Spleen (tissue), 7 donors: Measurements from ENCODE around the gene LGMN.

Experiments used
- CTCF ChIP-seq, 11 experiments: fragments of 200-600 bp in 7 of 11; fragments of 450-650 bp in 4 of 11; sonication (generic) in 4 of 11; IDR thresholded peaks in 8 of 11; conservative IDR thresholded peaks in 3 of 11; 1 replicate in 7 of 11; 2 replicates in 4 of 11; pipeline versions ENCODE4 v1.4.0 to v1.8.0; 2016 to 2021; ENCODE audit warnings: antibody characterized with exemption in 11 of 11, inconsistent platforms in 4 of 11, mild to moderate bottlenecking in 1 of 11
- POLR2A ChIP-seq, 3 donors: fragments of 450-650 bp; IDR thresholded peaks; one replicate each; pipeline ENCODE4 v1.5.1; 2017; ENCODE audit warnings: antibody characterized with exemption in 3 of 3, mild to moderate bottlenecking in 1 of 3
- POLR2AphosphoS5 ChIP-seq, 3 donors: sonication (generic); formaldehyde crosslinking; IDR thresholded peaks; one replicate each; pipeline ENCODE4 v1.5.1; 2017; ENCODE audit warnings: antibody characterized with exemption in 3 of 3
- donor health status: DM: no; HTN: no; CAD: no; lungs with moderate emphysema.
- donor health status: DM: no; HTN: no; CAD: no.
- donor health status: DM: no; HTN: no; CAD: no.

DNA sequence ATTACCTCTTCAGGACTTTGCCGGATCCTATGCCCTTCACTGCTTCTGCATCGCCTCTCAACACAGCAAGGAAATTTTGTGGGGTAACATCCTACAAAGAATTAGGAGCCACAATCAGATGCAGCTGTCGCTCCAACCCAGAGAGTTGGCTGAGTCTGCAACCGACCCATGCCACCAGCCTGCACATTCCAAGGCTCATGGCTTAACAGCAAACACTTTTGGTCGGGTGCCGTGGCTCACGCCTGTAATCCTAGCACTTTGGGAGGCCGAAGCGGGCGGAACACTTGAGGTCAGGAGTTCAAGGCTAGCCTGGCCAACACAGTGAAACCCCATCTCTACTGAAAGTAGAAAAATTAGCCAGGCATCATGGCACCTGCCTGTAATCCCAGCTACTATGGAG is 32.3 kb downstream of the LGMN start:
- no peak for TF ChIP-seq CTCF (IDR thresholded peaks at IDR 0.05 in 8 of 11, conservative IDR thresholded peaks at IDR 0.05 in 3 of 11)
- TF ChIP-seq POLR2A (IDR thresholded peaks at IDR 0.05) = no peak
- no peak for TF ChIP-seq POLR2AphosphoS5 (IDR thresholded peaks at IDR 0.05)
